NCI-H82 treated with DMSO at 0.1 percent for 48 hours (cell line): Measurements from ENCODE around the gene LARP4B.

Experiments used
- DNase-seq: peaks from one replicate; lab custom pipeline; 2025; ENCODE audit not compliant: unreplicated experiment; lab: John Stamatoyannopoulos, UW

Gene LARP4B

GRCh38 chr10:836782-837181 lies 94.7 kb downstream of the LARP4B start:
- no peak for DNase-seq

- DNase-seq = no peak
Measured at GRCh38 chr10:834493-834892, 97.0 kb downstream of the LARP4B start.

DNA sequence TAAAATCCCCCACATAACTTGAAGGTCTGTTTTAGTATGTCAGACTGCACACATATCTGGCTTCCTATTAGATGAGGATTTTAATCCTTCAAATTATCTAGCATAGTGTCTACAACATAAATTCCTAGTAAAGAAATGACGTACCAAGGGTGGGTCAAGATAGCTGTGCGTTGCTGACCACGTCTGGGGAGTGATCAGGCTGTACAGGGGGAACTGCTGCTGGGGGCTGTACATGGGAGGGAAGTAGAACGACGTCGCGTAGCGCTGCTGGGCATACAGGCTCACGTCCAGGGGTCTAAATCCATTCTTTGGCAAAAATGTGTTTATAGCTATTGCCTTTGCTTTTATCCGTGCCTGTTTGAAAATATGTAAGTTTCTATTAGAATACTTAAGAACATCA lies 102.3 kb downstream of the LARP4B start:
- no peak for DNase-seq

DNA sequence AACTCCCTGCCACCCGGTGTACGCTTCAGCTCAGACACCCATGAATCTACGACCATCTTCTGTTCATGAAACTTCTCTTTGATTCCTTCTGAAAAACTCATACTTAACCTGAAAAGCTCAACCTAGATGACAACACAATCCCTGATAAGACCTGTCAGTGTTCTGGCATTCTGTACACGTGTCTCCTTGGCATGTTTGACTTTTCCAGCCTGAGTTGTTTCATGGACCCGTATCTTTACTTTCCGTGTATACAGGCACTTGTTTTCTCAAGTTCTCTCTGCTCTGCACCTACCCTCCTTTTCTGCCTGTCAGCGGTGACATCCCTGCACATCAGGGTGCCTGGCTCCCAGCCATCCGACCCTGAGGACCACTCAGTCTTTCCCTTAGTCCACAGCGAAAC lies 103.3 kb downstream of the LARP4B start:
- no peak for DNase-seq

DNA sequence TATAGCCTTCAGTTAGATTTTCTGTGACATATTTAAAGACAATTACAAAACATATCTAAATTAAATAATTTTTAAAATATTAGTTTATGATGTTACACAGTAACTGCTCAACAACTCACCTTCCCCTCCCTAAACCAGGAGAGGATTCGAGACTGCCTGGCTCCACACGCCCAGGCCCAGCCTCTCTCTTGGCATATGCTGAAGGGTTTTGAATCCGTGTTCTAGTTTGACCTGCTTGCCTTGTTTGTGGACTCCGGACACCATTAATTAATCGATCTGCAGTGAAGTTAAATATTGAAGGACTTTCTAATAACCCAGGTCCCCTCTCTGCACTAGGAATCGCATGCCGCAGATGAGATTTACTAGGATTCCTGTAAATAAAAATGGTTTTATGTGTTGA lies 106.6 kb downstream of the LARP4B start:
- no peak for DNase-seq

DNA sequence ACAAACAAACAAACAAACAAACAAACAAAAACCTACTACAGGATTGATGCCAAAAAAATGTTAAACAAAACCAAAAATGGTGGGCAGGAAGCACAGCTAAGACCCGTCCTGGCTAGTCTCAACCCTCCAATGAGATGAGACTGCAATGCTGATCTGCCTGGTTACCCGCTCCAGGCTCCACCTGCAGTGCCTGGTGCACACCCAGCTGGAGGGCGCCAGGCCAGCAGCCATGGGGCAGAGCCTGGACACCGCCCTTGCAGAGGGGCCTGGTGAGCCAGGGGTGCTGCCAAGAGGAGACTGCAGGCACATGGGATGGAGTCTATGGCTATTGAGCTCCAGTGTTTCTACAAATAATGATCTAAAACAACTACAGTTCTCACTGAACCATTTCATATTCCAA lies 107.0 kb downstream of the LARP4B start:
- no peak for DNase-seq

- no peak for DNase-seq
Measured at GRCh38 chr10:822661-823367, 108.7 kb downstream of the LARP4B start.

- no peak for DNase-seq
Measured at GRCh38 chr10:822197-822596, 109.3 kb downstream of the LARP4B start.

DNA sequence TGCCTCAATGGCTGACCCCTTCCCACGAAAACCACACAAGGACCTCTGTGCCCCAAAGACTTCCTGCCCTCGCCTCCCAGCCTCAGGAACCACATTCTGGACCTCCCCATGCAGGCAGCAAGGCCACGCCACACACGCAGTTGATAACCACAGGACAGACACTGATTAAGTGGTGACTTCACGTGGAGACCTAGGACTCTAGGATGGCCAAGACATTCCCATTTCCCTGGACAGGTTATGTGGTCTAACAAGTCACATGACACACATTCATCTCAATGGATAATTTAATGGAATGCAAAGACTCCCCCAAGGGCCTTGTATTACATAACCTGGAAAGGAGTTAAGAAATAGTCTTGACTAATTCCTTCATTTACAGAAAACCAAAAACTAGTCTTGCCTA lies 110.2 kb downstream of the LARP4B start:
- no peak for DNase-seq

- DNase-seq = no peak
Measured at GRCh38 chr10:819816-820215, 111.7 kb downstream of the LARP4B start.

DNA sequence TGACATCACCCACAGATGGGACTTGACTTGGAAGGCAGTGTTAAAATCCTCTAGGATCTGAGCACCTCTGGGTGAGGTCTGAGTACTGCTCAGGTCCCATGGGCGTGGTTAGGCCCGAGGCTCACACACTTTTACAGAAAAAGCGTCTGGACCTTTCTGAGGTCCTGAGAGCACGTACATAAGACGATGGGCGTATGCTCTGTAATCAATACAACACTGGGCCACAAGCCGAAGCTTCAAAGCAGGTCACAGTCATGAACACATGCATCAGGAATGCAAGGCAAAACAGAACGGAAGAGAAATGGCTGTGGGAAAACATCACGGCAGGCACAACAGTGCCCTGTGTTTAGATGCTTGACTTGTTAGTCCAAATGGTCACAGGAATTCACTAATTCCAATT lies 112.2 kb downstream of the LARP4B start:
- no peak for DNase-seq

GRCh38 chr10:818526-819220 lies 112.8 kb downstream of the LARP4B start:
- DNase-seq = no peak

- no peak for DNase-seq
Measured at GRCh38 chr10:818010-818409, 113.5 kb downstream of the LARP4B start.

DNA sequence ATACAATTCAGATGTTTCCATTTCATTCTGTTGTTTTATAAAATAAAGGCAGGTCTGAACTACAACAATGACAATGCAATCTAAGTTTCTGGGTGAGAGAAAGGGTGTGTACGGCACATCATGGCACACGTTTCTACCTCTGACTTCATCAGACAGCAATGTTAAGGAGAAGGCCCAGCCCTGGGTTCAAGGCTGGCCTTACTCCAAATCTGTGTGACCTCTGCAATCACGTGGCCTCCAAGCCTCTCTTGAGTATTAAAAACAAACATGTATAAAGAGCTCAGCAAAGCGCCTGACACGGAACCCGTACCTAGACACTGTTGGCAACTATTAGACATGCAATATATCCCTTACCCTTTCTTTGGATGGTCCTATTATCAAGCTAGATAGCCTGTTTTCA lies 114.1 kb downstream of the LARP4B start:
- DNase-seq = no peak

- DNase-seq = no peak
Measured at GRCh38 chr10:816958-817357, 114.5 kb downstream of the LARP4B start.

DNA sequence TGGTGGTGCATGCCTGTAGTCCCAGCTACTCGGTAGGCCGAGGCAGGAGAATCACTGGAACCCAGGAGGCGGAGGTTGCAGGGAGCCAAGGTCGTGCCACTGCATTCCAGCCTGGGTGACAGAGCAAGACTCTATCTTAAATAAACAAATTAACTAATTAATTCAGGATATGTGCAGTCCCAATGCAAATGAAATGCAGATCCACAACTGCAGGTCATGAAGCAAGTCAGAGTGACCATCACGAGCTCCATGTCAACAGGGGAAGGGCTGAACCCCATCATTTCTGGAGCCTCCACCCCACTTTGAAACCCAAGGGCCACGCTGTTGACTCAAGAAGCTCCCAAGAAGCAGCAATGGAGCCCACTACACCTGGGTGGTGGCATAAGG lies 115.4 kb downstream of the LARP4B start:
- no peak for DNase-seq

DNA sequence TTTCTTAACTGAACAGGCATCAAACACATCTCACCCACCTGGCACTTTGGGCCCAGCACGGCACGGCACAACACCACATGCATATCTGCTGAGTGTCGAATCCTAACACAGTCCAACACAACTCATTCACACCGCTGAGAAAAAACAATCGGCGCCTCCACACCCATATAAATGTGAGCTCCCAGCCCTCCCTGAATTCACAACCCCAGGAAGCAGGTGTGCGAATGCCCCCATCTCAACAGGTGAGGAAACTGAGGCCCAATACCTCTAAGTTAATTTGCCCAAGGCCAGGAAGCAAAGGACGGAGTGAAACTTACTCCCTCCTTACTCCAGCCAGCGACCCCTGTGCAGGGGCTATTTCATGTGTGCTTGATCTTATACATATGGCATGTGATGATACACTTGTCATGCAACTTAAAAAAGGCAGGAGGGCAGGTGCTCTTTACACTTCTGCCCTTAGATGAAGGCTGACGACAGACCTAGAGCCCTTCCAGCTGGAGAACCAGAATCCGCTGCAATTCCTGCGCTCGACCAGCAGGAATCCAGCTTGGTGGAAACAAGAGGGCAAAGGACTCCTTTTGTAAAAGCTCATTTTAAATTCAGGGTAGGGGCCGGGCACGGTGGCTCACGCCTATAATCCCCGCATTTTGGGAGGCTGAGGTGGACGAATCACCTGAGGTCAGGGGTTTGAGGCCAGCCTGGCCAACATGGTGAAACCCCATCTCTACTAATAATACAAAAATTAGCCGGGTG lies 116.0 kb downstream of the LARP4B start:
- no peak for DNase-seq

DNA sequence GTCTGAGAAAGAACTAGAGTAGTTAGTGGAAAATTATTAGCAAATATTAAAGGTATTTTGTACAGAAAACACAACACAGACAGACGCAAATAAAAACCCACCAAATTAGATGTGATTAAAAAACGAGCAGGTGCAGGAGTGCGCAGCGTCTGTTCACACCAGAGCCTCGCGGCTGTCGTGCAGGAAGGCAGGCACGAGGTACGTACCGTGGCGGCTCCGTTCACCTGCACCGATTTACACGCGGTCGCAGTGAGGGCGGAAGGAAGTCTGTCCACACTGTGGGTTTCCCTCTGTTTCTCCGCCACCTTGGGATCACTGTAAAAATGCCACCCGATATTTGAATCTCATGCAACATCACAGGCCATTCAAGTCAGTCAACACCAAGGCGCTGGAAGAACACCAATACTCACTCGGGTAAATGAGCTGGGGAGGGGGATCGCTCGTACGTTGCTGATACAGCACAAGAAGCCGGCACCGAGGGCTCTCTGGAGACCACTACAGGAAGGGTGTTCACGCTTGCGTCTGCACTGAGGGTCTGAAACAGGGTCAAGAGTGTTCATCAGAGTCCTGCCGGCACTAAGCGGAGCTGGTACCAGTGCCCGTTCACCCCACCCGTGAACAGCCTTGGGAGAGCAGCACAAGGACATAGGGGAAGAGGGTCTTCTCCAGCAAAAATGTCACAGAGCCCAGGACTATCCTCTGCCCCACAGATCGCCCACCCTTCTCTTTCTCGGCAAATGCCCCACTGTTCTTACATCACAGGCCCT lies 116.8 kb downstream of the LARP4B start:
- DNase-seq = no peak

DNA sequence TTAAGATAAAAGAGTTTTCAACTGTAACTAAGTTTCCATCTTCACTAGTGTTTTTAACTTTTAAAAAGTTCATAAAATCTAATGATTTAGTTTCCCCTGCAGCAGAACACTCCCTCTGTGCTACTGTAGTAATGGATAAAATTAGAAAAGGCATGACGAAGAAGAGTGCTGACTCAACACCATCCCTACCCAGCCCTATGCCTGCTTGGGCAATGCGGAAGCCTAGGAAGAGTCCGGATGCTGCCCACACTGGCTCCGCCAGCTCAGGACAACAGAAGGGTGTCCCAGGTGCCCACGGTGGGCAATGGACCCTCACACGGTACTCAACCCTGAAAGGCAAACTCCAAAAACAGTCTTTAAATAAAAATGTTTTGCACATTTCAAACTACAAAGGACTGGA lies 118.2 kb downstream of the LARP4B start:
- no peak for DNase-seq

DNA sequence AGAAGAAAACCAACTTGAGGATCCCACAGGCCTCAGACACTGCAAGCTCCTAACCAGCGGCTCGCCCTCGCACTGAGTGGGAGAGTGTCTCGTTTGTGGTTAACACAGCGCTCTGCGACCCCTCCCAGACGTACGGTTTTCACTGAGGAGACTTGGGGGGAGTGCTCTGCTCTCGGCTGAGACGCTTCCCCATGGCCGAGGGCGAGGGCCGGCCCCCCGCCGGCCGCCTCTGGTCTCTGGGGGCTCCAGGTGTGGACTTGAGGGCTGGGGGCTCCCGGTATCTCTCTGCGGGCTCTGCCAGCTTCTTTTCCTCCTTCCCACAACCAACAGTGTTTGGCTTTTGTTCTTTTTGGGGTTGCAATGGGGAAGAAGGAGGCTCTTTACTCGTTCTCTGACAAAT lies 118.7 kb downstream of the LARP4B start:
- DNase-seq = no peak

DNA sequence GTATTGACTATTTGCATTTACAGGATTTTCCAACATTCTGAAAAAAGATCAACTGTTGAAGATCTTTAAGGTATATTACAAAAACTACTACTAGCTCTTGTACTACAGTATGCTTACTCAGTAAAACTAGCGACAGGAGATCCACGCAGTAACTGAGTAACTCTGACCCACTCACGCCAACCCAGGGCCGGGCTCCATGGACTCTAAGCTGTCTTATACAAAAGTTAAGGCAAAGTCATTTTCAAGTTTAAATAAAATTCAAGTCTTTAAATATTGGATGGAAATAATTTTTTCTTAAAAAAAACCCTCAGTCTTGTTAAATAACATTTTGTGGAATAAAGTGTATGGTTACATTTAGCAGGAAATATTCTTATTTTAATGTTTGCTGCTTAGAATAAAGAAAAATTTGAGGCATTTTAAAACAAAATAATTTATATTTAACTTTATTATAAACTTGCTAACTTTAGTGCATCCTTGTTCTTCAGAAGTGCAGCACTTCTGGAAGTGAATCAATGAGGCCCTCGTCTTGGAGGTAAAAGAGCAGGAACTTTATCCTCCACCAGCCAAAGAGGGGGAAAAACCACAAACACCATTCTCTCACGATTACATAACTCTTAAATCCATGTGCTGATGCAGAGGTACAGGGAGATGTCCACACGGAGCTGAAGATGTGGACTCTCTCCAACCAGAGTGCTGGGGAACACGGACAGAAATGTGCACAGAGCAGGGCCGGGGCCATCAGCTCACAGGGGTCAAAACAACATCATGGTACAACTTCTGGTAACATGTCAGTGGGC lies 119.9 kb downstream of the LARP4B start:
- no peak for DNase-seq
